ENCODE measurements around the gene ANKMY2. TPM values are rescaled to one million over a fixed set of nuclear protein-coding genes. Genes with fewer than 3 reads are reported as not detected.

The ANKMY2 gene
- total RNA-seq, 1 donor from 2014 or later, result 68.5 TPM

- no peak overlapping the region for H2AFZ ChIP-seq (replicated peaks)
These were observed 7.3 kb upstream of the ANKMY2 start for GRCh38 chr7:16652888-16653287.

GRCh38 chr7:16652240-16652583, 6.7 kb upstream of the ANKMY2 start:
- H3F3A ChIP-seq (ENCODE audit: low read depth), result peaks cover 4% of the 10 kb centered on the region
- TF ChIP-seq EZH2phosphoT487 (IDR thresholded peaks at IDR 0.05) (no peak), CTCF (IDR thresholded peaks at IDR 0.05) (no peak), EZH2 (IDR thresholded peaks at IDR 0.05) (no peak)
- peaks cover 30% of the 10 kb centered on the region for H4K20me1 ChIP-seq (ENCODE audit: low read depth)
- no peaks in the 10 kb centered on the region for H3K9me3 ChIP-seq (ENCODE audit: low read depth)
- Mint-ChIP-seq H3K4me1 (peaks cover 22% of the 10 kb centered on the region), H3K36me3 (peaks cover 25% of the 10 kb centered on the region), H3K27ac (no peak overlapping the region), H3K4me3 (no peak overlapping the region), H3K9me3 (no peaks in the 10 kb centered on the region), H3K27me3 (ENCODE audit: insufficient read depth, low read depth) (no peaks in the 10 kb centered on the region)
- H3K9ac ChIP-seq, result no peak overlapping the region
- peaks cover 41% of the 10 kb centered on the region for H3K4me1 ChIP-seq
- no peaks in the 10 kb centered on the region for H3K36me3 ChIP-seq
- H3K4me3 ChIP-seq, result no peak overlapping the region
- no peak overlapping the region for H2AFZ ChIP-seq (replicated peaks)
- no peak overlapping the region for H3K4me2 ChIP-seq
- DNase-seq (ENCODE audit: low spot score), result no peak
- peaks cover 100% of the 10 kb centered on the region for H3K79me2 ChIP-seq (ENCODE audit: low read depth)
- H3K27me3 ChIP-seq, result no peaks in the 10 kb centered on the region
- no peak overlapping the region for H3K27ac ChIP-seq

More at GRCh38 chr7:16652888-16653287, 7.3 kb upstream of the ANKMY2 start:
- H3K4me1 ChIP-seq, result peaks cover 41% of the 10 kb centered on the region
- no peak overlapping the region for H3K9ac ChIP-seq
- no peak overlapping the region for H3K27ac ChIP-seq
- no peaks in the 10 kb centered on the region for H3K27me3 ChIP-seq
- TF ChIP-seq EZH2phosphoT487 (IDR thresholded peaks at IDR 0.05) (no peak), EZH2 (IDR thresholded peaks at IDR 0.05) (no peak)
- peaks cover 4% of the 10 kb centered on the region for H3F3A ChIP-seq (ENCODE audit: low read depth)
- no peak overlapping the region for H3K4me2 ChIP-seq
- H3K9me3 Mint-ChIP-seq, result no peaks in the 10 kb centered on the region
- no peak overlapping the region for H3K4me3 ChIP-seq
- H3K27ac Mint-ChIP-seq, result no peak overlapping the region
- no peaks in the 10 kb centered on the region for H3K36me3 ChIP-seq
- peaks cover 28% of the 10 kb centered on the region for H3K36me3 Mint-ChIP-seq
- peaks cover 100% of the 10 kb centered on the region for H3K79me2 ChIP-seq (ENCODE audit: low read depth)
- H4K20me1 ChIP-seq (ENCODE audit: low read depth), result peaks cover 23% of the 10 kb centered on the region
- no peak for DNase-seq (ENCODE audit: low spot score)
- H3K27me3 Mint-ChIP-seq (ENCODE audit: insufficient read depth, low read depth), result no peaks in the 10 kb centered on the region
- no peaks in the 10 kb centered on the region for H3K9me3 ChIP-seq (ENCODE audit: low read depth)
- no peak overlapping the region for H3K4me3 Mint-ChIP-seq
- H3K4me1 Mint-ChIP-seq, result peaks cover 19% of the 10 kb centered on the region

- Mint-ChIP-seq H3K36me3 (peaks cover 22% of the 10 kb centered on the region), H3K9me3 (no peaks in the 10 kb centered on the region), H3K27me3 (ENCODE audit: insufficient read depth, low read depth) (no peaks in the 10 kb centered on the region), H3K27ac (no peak overlapping the region), H3K4me1 (peaks cover 28% of the 10 kb centered on the region), H3K4me3 (no peak overlapping the region)
- Histone ChIP-seq H4K20me1 (ENCODE audit: low read depth) (peaks cover 33% of the 10 kb centered on the region), H3K9ac (no peak overlapping the region), H3K4me3 (no peak overlapping the region), H3F3A (ENCODE audit: low read depth) (peaks cover 4% of the 10 kb centered on the region), H3K4me2 (no peak overlapping the region), H3K4me1 (peaks cover 44% of the 10 kb centered on the region), H2AFZ (replicated peaks) (no peak overlapping the region), H3K79me2 (ENCODE audit: low read depth) (peaks cover 100% of the 10 kb centered on the region), H3K9me3 (ENCODE audit: low read depth) (no peaks in the 10 kb centered on the region), H3K27me3 (no peaks in the 10 kb centered on the region), H3K36me3 (no peaks in the 10 kb centered on the region), H3K27ac (no peak overlapping the region)
- TF ChIP-seq CTCF (IDR thresholded peaks at IDR 0.05) (no peak), EZH2phosphoT487 (IDR thresholded peaks at IDR 0.05) (no peak), EZH2 (IDR thresholded peaks at IDR 0.05) (no peak)
- no peak for DNase-seq (ENCODE audit: low spot score)
These were observed 6.1 kb upstream of the ANKMY2 start for GRCh38 chr7:16651396-16652239.

GRCh38 chr7:16650266-16650665, 4.7 kb upstream of the ANKMY2 start:
- H3K79me2 ChIP-seq (ENCODE audit: low read depth), result peaks cover 92% of the 10 kb centered on the region
- Mint-ChIP-seq H3K4me3 (no peak overlapping the region), H3K27me3 (ENCODE audit: insufficient read depth, low read depth) (no peaks in the 10 kb centered on the region), H3K36me3 (peaks cover 18% of the 10 kb centered on the region), H3K9me3 (no peaks in the 10 kb centered on the region), H3K4me1 (peaks cover 29% of the 10 kb centered on the region), H3K27ac (no peak overlapping the region)
- no peak overlapping the region for H3K4me3 ChIP-seq
- no peak overlapping the region for H3K9ac ChIP-seq
- no peak for TF ChIP-seq EZH2 (IDR thresholded peaks at IDR 0.05)
- TF ChIP-seq CTCF (IDR thresholded peaks at IDR 0.05), result no peak
- TF ChIP-seq EZH2phosphoT487 (IDR thresholded peaks at IDR 0.05), result no peak
- peaks cover 6% of the 10 kb centered on the region for H3F3A ChIP-seq (ENCODE audit: low read depth)
- no peaks in the 10 kb centered on the region for H3K36me3 ChIP-seq
- H3K27me3 ChIP-seq, result no peaks in the 10 kb centered on the region
- H3K9me3 ChIP-seq (ENCODE audit: low read depth), result no peaks in the 10 kb centered on the region
- peaks cover 44% of the 10 kb centered on the region for H3K4me1 ChIP-seq
- H4K20me1 ChIP-seq (ENCODE audit: low read depth), result peaks cover 33% of the 10 kb centered on the region
- no peak for DNase-seq (ENCODE audit: low spot score)
- no peak overlapping the region for H3K27ac ChIP-seq
- H2AFZ ChIP-seq (replicated peaks), result no peak overlapping the region
- H3K4me2 ChIP-seq, result no peak overlapping the region
